DOHH2 (cell line): Measurements from ENCODE around the gene ITGAL.

Experiments
- H3F3A ChIP-seq: fragments of 200-600 bp; sonication (generic), shearing (Covaris generic); 2 replicates; pipeline ENCODE4 v1.6.0; 2016; ENCODE audit warnings: antibody characterized with exemption, mild to moderate bottlenecking; ENCODE audit not compliant: control insufficient read depth, insufficient read depth
- H3K27ac ChIP-seq: fragments of 200-600 bp; sonication (generic); 2 replicates; pipeline ENCODE4 v1.5.1; 2014; ENCODE audit warnings: low read depth, mild to moderate bottlenecking, low read length, moderate library complexity
- H3K27me3 ChIP-seq: fragments of 200-600 bp; sonication (generic); 2 replicates; pipeline ENCODE4 v1.6.1; 2014; ENCODE audit warnings: mild to moderate bottlenecking, low read length, mixed read lengths; ENCODE audit not compliant: control insufficient read depth
- H3K36me3 ChIP-seq: fragments of 200-600 bp; sonication (generic); 2 replicates; pipeline ENCODE4 v1.6.1; 2014; ENCODE audit warnings: mild to moderate bottlenecking, low read length, moderate library complexity, mixed read lengths; ENCODE audit not compliant: control insufficient read depth
- H3K4me1 ChIP-seq: fragments of 200-600 bp; sonication (generic); 2 replicates; pipeline ENCODE4 v1.6.1; 2014; ENCODE audit warnings: mild to moderate bottlenecking, low read length, mixed read lengths; ENCODE audit not compliant: control insufficient read depth
- H3K4me2 ChIP-seq: fragments of 200-600 bp; sonication (generic); 2 replicates; pipeline ENCODE4 v1.6.0; 2014; ENCODE audit warnings: mild to moderate bottlenecking, low read length, moderate library complexity
- H3K4me3 ChIP-seq: fragments of 200-600 bp; sonication (generic); 2 replicates; pipeline ENCODE4 v1.5.1; 2014; ENCODE audit warnings: mild to moderate bottlenecking, low read length, mixed read lengths
- H3K79me2 ChIP-seq: fragments of 200-600 bp; sonication (generic); 2 replicates; pipeline ENCODE4 v1.6.1; 2014; ENCODE audit warnings: mild to moderate bottlenecking, low read length, mixed read lengths; ENCODE audit not compliant: control insufficient read depth
- H3K9me2 ChIP-seq: fragments of 200-600 bp; sonication (generic); replicated peaks from 2 replicates; pipeline ENCODE4 v1.6.1; 2014; ENCODE audit warnings: mild to moderate bottlenecking, low read length, mixed read lengths; ENCODE audit not compliant: control insufficient read depth
- H3K9me3 ChIP-seq: fragments of 200-600 bp; sonication (generic); 2 replicates; pipeline ENCODE4 v1.6.1; 2014; ENCODE audit warnings: antibody characterized with exemption, low read length, mixed read lengths; ENCODE audit not compliant: control insufficient read depth, insufficient read depth
- H4K20me1 ChIP-seq: fragments of 200-600 bp; sonication (generic); 2 replicates; pipeline ENCODE4 v1.6.0; 2014; ENCODE audit warnings: low read depth, mild to moderate bottlenecking, antibody characterized with exemption, low read length, moderate library complexity; ENCODE audit not compliant: control insufficient read depth, insufficient read depth
- EZH2phosphoT487 ChIP-seq: fragments of 200-600 bp; sonication (generic); IDR thresholded peaks from 2 replicates; pipeline ENCODE4 v1.6.1; 2017; ENCODE audit warnings: borderline replicate concordance, mild to moderate bottlenecking, antibody characterized with exemption, low read length, moderate library complexity, mixed read lengths
- TF ChIP-seq, protein P1 (sequence below): fragments of 200-600 bp; sonication (generic); IDR thresholded peaks from one replicate; pipeline ENCODE4 v1.5.1; 2014; ENCODE audit warnings: antibody characterized with exemption, mild to moderate bottlenecking, low read depth, low read length; ENCODE audit not compliant: poor library complexity, severe bottlenecking

ITGAL gene

DNA sequence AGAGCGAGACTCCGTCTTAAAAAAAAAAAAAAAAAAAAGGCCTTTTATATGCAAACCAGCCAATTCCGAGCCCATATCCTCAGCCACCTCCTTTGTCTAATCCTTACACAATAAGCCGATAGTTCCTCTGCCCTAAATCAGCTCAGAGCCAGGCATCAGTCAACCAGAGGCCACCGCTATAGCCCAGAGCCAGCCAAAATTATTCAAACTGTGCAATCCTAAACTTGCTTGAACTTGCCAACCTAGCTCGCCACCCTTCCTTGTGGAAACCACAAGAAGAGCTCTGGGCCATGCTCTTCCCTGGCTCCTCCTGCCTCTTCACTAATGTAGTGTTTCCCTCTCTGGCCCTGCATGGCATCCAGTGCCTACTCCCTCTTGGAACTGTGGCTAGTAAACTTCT lies 17.7 kb downstream of the ITGAL start:
- Histone ChIP-seq H3K36me3 (peaks cover 86% of the 10 kb centered on the region), H3K4me3 (no peak overlapping the region), H4K20me1 (no peaks in the 10 kb centered on the region), H3K4me1 (no peaks in the 10 kb centered on the region), H3K79me2 (peaks cover 4% of the 10 kb centered on the region; the same call in 1 of the 2 replicates), H3K4me2 (no peak overlapping the region), H3K9me2 (no peaks in the 10 kb centered on the region), H3K27me3 (no peaks in the 10 kb centered on the region), H3K27ac (no peak overlapping the region), H3K9me3 (no peaks in the 10 kb centered on the region), H3F3A (peaks cover 5% of the 10 kb centered on the region; the same call in 1 of the 2 replicates)
- TF ChIP-seq, protein P1, sequence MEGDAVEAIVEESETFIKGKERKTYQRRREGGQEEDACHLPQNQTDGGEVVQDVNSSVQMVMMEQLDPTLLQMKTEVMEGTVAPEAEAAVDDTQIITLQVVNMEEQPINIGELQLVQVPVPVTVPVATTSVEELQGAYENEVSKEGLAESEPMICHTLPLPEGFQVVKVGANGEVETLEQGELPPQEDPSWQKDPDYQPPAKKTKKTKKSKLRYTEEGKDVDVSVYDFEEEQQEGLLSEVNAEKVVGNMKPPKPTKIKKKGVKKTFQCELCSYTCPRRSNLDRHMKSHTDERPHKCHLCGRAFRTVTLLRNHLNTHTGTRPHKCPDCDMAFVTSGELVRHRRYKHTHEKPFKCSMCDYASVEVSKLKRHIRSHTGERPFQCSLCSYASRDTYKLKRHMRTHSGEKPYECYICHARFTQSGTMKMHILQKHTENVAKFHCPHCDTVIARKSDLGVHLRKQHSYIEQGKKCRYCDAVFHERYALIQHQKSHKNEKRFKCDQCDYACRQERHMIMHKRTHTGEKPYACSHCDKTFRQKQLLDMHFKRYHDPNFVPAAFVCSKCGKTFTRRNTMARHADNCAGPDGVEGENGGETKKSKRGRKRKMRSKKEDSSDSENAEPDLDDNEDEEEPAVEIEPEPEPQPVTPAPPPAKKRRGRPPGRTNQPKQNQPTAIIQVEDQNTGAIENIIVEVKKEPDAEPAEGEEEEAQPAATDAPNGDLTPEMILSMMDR: no peak
- no peak for TF ChIP-seq EZH2phosphoT487

GRCh38 chr16:30491229-30491628 lies 18.7 kb downstream of the ITGAL start:
- Histone ChIP-seq H3F3A (peaks cover 5% of the 10 kb centered on the region; the same call in 1 of the 2 replicates), H3K36me3 (peaks cover 83% of the 10 kb centered on the region), H4K20me1 (no peaks in the 10 kb centered on the region), H3K4me1 (no peaks in the 10 kb centered on the region), H3K9me2 (no peaks in the 10 kb centered on the region), H3K79me2 (peaks cover 4% of the 10 kb centered on the region; the same call in 1 of the 2 replicates), H3K27me3 (no peaks in the 10 kb centered on the region), H3K4me3 (no peak overlapping the region), H3K4me2 (no peak overlapping the region), H3K27ac (no peak overlapping the region), H3K9me3 (no peaks in the 10 kb centered on the region)
- TF ChIP-seq EZH2phosphoT487: no peak
- TF ChIP-seq, protein P1: no peak

- no peaks in the 10 kb centered on the region for H3K9me3 ChIP-seq
- no peak overlapping the region for H3K4me3 ChIP-seq
- H3F3A ChIP-seq: peaks cover 5% of the 10 kb centered on the region; the same call in 1 of the 2 replicates
- peaks cover 83% of the 10 kb centered on the region for H3K36me3 ChIP-seq
- H3K4me2 ChIP-seq: no peak overlapping the region
- H4K20me1 ChIP-seq: no peaks in the 10 kb centered on the region
- H3K27me3 ChIP-seq: no peaks in the 10 kb centered on the region
- H3K9me2 ChIP-seq: no peaks in the 10 kb centered on the region
- no peak overlapping the region for H3K27ac ChIP-seq
- H3K79me2 ChIP-seq: 0 out of 2 replicates have a peak, but pooled peaks cover 4% of the 10 kb centered on the region
- H3K4me1 ChIP-seq: no peaks in the 10 kb centered on the region
- no peak for TF ChIP-seq EZH2phosphoT487
- TF ChIP-seq, protein P1: no peak
Observed at GRCh38 chr16:30491744-30492308, 19.3 kb downstream of the ITGAL start.
